Mesothelial cell of epicardium (in vitro differentiated cells): ENCODE results near the gene MT1HL1. TPM values are rescaled to one million over a fixed set of nuclear protein-coding genes. Genes with fewer than 3 reads are reported as not detected.
A peak's percentile ranks its signal among the peaks of the same experiment; 100 is the strongest.

Experiments
- DNase-seq, 2 experiments: peaks; one replicate each; pipeline ENCODE4 v3.0.0; 2021; ENCODE audit warnings: low spot score in 2 of 2; ENCODE audit not compliant: unreplicated experiment in 2 of 2
- H3K27ac Mint-ChIP-seq: 2 replicates; pipeline ENCODE4 v1.8.0; 2021; ENCODE audit warnings: mixed read lengths
- H3K27me3 Mint-ChIP-seq: 2 replicates; pipeline ENCODE4 v1.8.0; 2021; ENCODE audit warnings: low read depth, mixed read lengths
- H3K36me3 Mint-ChIP-seq: 2 replicates; pipeline ENCODE4 v1.8.0; 2021; ENCODE audit warnings: mixed read lengths
- H3K4me1 Mint-ChIP-seq: 2 replicates; pipeline ENCODE4 v1.8.0; 2021; ENCODE audit warnings: mixed read lengths
- H3K4me3 Mint-ChIP-seq: 2 replicates; pipeline ENCODE4 v1.8.0; 2021; ENCODE audit warnings: mild to moderate bottlenecking, moderate library complexity, mixed read lengths
- H3K9me3 Mint-ChIP-seq: 2 replicates; pipeline ENCODE4 v1.8.0; 2021; ENCODE audit warnings: mixed read lengths
- total RNA-seq: library from RNA; stranded (reverse); gene quantifications from 3 replicates; pipeline ENCODE4 v1.2.1, GENCODE V29; 2021
- TF ChIP-seq, protein P1 (sequence below): fragments of 200-600 bp; sonication (generic); IDR thresholded peaks from one replicate; pipeline ENCODE4 v1.5.0; 2021; ENCODE audit warnings: antibody characterized with exemption; ENCODE audit not compliant: unreplicated experiment

The MT1HL1 gene
- total RNA-seq, 1 donor from 2014 or later, result not detected

- no peak for DNase-seq
- Mint-ChIP-seq H3K27me3 (peaks cover 42% of the 10 kb centered on the region), H3K27ac (no peak overlapping the region), H3K4me1 (peaks cover 27% of the 10 kb centered on the region), H3K4me3 (peak overlapping the region; percentile 72), H3K9me3 (no peaks in the 10 kb centered on the region), H3K36me3 (no peaks in the 10 kb centered on the region)
- TF ChIP-seq, protein P1, sequence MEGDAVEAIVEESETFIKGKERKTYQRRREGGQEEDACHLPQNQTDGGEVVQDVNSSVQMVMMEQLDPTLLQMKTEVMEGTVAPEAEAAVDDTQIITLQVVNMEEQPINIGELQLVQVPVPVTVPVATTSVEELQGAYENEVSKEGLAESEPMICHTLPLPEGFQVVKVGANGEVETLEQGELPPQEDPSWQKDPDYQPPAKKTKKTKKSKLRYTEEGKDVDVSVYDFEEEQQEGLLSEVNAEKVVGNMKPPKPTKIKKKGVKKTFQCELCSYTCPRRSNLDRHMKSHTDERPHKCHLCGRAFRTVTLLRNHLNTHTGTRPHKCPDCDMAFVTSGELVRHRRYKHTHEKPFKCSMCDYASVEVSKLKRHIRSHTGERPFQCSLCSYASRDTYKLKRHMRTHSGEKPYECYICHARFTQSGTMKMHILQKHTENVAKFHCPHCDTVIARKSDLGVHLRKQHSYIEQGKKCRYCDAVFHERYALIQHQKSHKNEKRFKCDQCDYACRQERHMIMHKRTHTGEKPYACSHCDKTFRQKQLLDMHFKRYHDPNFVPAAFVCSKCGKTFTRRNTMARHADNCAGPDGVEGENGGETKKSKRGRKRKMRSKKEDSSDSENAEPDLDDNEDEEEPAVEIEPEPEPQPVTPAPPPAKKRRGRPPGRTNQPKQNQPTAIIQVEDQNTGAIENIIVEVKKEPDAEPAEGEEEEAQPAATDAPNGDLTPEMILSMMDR, result no peak
Measured at GRCh38 chr1:237043846-237044636, 39.8 kb upstream of the MT1HL1 start.

GRCh38 chr1:237042892-237043576, 38.8 kb upstream of the MT1HL1 start:
- Mint-ChIP-seq H3K4me3 (peak overlapping the region; percentile 72), H3K36me3 (no peaks in the 10 kb centered on the region), H3K27me3 (peaks cover 42% of the 10 kb centered on the region), H3K4me1 (peaks cover 27% of the 10 kb centered on the region), H3K9me3 (no peaks in the 10 kb centered on the region), H3K27ac (no peak overlapping the region)
- peak; percentile 31 to 46 for DNase-seq
- TF ChIP-seq, protein P1, result no peak

- H3K4me1 Mint-ChIP-seq, result peaks cover 27% of the 10 kb centered on the region
- no peak for DNase-seq
- no peaks in the 10 kb centered on the region for H3K9me3 Mint-ChIP-seq
- no peaks in the 10 kb centered on the region for H3K36me3 Mint-ChIP-seq
- no peak overlapping the region for H3K27ac Mint-ChIP-seq
- TF ChIP-seq, protein P1, result no peak
- H3K4me3 Mint-ChIP-seq, result peak overlapping the region; percentile 72
- peaks cover 42% of the 10 kb centered on the region for H3K27me3 Mint-ChIP-seq
Measured at GRCh38 chr1:237042526-237042891, 38.3 kb upstream of the MT1HL1 start.

GRCh38 chr1:237041795-237042525, 37.7 kb upstream of the MT1HL1 start, which contains the start of gene RYR2:
Gene RYR2, plus strand, starts transcription at chr1:237042184. Its CDS starts 338 bp downstream, at chr1:237042522.
- Mint-ChIP-seq H3K27ac (no peak within 1 kb of the TSS), H3K9me3 (no peaks in the 10 kb centered on the region), H3K4me1 (peaks cover 27% of the 10 kb centered on the region), H3K36me3 (no peaks in the 10 kb centered on the region), H3K4me3 (peak within 1 kb of the TSS; percentile 72), H3K27me3 (peaks cover 42% of the 10 kb centered on the region)
- DNase-seq, result peak; percentile 52 to 71
- TF ChIP-seq, protein P1, result peak; percentile 11

DNA sequence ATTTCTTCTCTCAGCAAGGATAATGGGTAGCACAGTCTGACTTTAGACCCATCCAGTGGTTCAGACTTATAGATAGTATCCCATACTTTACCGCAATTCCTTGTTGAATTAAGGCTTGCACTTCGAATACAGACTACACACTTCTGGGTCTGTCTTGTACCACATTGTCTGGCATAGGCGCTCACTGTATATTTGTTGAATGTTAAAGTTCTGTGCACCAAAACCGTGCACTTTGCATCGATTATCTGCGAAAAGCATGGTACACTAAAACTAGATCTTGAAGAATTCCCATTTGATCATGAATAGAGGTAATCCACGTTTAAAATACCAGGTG, 37.2 kb upstream of the MT1HL1 start:
- TF ChIP-seq, protein P1, result no peak
- Mint-ChIP-seq H3K4me3 (peak overlapping the region; percentile 69), H3K36me3 (no peaks in the 10 kb centered on the region)

More for the DNA sequence above, 37.2 kb upstream of the MT1HL1 start:
- H3K27me3 Mint-ChIP-seq, result peaks cover 42% of the 10 kb centered on the region
- no peak for DNase-seq
- H3K4me1 Mint-ChIP-seq, result peaks cover 27% of the 10 kb centered on the region
- no peaks in the 10 kb centered on the region for H3K9me3 Mint-ChIP-seq
- H3K27ac Mint-ChIP-seq, result no peak overlapping the region
